ENCODE data around the gene FASTKD3.

- TF ChIP-seq POLR2A (IDR thresholded peaks at IDR 0.05): no peak
- no peak for TF ChIP-seq CTCF (IDR thresholded peaks at IDR 0.05)
Measured at GRCh38 chr5:7897014-7897600, 28.3 kb upstream of the FASTKD3 start.

Data from adrenal gland (tissue), 5 donors.